ENCODE measurements around the gene SPTSSA. TPM values are rescaled to one million over a fixed set of nuclear protein-coding genes. Genes with fewer than 3 reads are reported as not detected.
A peak's percentile ranks its signal among the peaks of the same experiment; 100 is the strongest.
"Not testable (repeated sequence)": the region's sequence is repeated elsewhere in the genome, so short reads cannot be mapped to it uniquely, and the experiment has no call there.

The SPTSSA gene
- total RNA-seq (2014; rRNA removed; shearing (Covaris generic)) = 28.6 and 32.9 TPM in 2 replicates

GRCh38 chr14:34462132-34462893, at the start of gene SPTSSA:
TSS of gene SPTSSA (minus strand) at chr14:34462240. CDS start at chr14:34462207, 33 bp downstream.
- peak; percentile 86 for DNase-seq (ENCODE audit: low read depth)

DNA sequence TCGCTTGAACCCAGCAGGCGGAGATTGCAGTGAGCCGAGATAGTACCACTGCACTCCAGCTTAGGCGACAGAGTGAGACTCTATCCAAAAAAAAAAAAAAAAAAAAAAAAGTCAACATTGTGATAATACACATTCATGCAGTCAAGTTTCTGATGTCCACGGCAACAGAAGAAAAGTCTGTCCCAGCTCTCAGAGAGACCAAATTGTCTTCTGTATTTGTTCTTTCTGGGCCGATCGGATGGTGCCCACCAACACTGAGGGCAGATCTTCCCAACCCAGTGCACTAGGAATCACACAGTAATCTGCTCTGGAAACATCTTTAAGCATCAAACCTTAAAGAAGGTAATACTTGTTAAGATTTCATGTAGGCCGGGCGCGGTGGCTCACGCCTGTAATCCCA, 45.8 kb upstream of the SPTSSA start:
- DNase-seq (ENCODE audit: low read depth) = no peak

DNA sequence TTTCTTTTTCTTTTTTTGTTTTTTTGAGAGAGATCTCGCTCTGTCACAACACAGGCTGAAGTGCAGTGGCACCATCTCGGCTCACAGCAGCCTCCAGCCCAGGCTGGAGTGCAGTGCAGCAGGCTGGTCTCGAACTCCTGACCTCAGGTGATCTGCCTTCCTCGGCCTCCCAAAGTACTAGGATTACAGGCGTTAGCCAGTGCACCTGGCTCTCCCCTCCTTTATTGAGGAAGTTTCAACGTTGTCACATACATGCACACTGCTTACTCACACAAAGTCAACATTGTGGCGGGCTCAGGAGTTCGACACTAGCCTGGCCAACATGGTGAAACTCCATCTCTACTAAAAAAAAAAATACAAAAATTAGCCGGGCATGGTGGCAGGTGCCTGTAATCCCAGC, 45.4 kb upstream of the SPTSSA start:
- no peak for DNase-seq (ENCODE audit: low read depth)

- not testable (repeated sequence) for DNase-seq (ENCODE audit: low read depth)
These were observed 43.1 kb upstream of the SPTSSA start for GRCh38 chr14:34505124-34505491.

- not testable (repeated sequence) for DNase-seq (ENCODE audit: low read depth)
These were observed 42.0 kb upstream of the SPTSSA start for GRCh38 chr14:34504027-34504426.

GRCh38 chr14:34502545-34503225, 40.6 kb upstream of the SPTSSA start:
- DNase-seq (ENCODE audit: low read depth) = no peak

DNA sequence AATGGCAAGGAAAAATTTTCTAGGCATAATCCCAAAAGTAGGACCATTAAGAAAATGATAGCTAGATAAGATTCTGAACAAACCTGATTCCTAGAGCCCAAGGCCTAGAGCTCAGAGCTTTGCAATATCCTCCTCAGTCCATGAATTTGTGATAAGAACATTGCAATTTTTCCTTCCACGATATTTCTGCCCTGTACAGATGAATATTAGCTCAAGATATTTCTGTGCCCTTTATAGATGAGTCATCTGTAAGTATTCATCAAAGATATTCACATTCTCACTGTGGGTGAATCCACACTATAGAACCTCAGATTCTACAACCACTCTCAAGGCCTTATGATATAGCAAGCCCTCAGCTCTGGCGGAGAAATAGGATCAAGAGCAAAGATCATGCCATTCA, 40.0 kb upstream of the SPTSSA start:
- no peak for DNase-seq (ENCODE audit: low read depth)

DNA sequence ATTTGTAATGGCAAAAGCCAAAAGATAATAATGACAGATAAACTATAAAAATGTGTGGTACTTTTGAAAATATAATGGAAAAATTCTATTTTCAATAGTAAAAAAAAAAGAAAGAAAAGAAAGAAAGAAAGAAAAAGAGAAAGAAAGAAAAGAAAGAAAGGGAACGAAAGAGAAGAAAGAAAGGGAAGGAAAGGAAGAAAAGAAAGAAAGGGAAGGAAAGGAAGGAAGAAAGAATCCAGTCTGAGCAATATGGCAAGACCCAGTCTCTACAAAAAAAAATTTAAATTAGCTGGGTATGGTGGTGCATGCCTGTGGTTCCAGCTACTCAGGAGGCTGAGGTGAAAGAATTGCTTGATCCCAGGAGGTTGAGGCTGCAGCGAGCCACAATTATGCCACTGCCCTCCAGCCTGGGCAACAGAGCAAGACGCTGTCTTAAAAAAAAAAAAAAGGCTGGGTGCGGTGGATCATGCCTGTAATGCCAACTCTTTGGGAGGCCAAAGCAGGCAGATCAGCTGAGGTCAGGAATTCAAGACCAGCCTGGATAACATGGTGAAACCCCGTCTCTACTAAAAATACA, 39.1 kb upstream of the SPTSSA start:
- peak; percentile 36 for DNase-seq (ENCODE audit: low read depth)

GRCh38 chr14:34498684-34499412, 36.8 kb upstream of the SPTSSA start:
- DNase-seq (ENCODE audit: low read depth) = peak; percentile 61

- DNase-seq (ENCODE audit: low read depth) = peak; percentile 98
These were observed 34.9 kb upstream of the SPTSSA start for GRCh38 chr14:34496679-34497513.

- no peak for DNase-seq (ENCODE audit: low read depth)
These were observed 34.1 kb upstream of the SPTSSA start for GRCh38 chr14:34496007-34496678.

- no peak for DNase-seq (ENCODE audit: low read depth)
These were observed 27.3 kb upstream of the SPTSSA start for GRCh38 chr14:34489324-34489723.

GRCh38 chr14:34488528-34488927, 26.5 kb upstream of the SPTSSA start:
- DNase-seq (ENCODE audit: low read depth) = no peak

DNA sequence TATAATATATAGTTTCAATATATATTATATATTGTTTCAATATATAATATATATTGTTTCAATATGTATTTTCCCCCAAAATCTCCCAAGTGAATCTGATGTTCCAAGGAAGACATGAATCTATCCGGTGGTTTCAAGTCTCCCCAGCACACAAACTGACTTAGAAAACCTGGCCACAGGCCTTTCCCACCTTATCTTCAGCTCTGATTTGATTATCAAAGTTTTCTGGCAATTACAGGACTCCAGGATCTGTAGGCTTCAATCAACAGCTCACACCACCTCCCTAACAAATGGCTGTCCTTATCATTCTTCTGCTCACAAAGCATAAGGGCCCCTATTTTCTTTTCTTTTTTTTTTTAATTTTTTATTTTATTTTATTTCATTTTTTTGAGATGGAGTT, 22.7 kb upstream of the SPTSSA start:
- DNase-seq (ENCODE audit: low read depth) = no peak

DNA sequence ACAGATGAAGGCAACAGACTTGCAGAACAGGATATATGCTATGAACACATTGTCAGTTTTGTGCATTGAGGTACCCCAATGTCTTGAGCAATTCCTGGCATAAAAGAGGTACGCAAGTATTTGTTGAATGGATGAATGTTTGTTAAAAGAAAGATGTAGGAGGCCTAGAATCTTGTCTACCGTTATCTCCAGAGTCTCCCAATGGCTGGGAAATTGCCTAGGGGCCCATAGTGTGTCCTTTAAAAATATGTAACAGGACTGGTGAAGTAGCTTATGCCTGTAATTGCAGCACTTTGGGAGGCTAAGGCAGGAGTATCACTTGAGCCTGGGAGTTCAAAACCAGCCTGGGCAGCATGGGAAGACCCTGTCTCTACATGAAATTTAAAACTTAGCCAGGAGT, 20.4 kb upstream of the SPTSSA start:
- no peak for DNase-seq (ENCODE audit: low read depth)

GRCh38 chr14:34479694-34480093, 17.7 kb upstream of the SPTSSA start:
- DNase-seq (ENCODE audit: low read depth) = no peak

DNA sequence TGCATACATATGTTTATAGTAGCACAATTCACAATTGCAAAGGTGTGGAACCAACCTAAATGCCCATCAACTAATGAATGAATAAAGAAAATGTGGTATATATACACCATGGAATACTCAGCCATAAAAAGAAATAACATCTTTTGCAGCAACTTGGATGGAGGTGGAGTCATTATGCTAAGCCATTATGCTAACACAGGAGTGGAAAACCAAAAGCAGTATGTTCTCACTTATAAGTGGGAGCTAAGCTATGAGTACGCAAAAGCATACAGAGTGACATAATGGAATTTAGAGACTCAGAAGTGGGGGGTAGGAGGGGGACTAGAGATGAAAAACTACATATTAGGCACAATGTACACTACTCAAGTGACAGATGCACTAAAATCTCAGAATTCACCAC, 16.2 kb upstream of the SPTSSA start:
- no peak for DNase-seq (ENCODE audit: low read depth)

- not testable (repeated sequence) for DNase-seq (ENCODE audit: low read depth)
These were observed 14.0 kb upstream of the SPTSSA start for GRCh38 chr14:34476036-34476435.

DNA sequence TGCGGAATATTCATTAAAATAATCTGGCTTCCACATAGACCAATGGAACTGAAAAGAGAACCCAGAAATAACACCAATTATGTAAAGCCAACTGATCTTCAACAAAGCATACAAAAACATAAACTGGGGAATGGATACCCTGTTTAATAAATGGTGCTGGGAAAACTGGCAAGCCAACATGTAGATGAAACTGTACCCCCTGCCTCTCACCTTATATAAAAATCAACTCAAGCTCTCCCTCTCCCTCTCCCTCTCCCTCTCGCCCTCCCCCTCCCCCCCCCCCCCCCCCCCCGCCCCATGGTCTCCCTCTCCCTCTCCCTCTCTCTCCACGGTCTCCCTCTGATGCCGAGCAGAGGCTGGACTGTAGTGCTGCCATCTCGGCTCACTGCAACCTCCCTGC, 13.1 kb upstream of the SPTSSA start:
- DNase-seq (ENCODE audit: low read depth) = no peak

DNA sequence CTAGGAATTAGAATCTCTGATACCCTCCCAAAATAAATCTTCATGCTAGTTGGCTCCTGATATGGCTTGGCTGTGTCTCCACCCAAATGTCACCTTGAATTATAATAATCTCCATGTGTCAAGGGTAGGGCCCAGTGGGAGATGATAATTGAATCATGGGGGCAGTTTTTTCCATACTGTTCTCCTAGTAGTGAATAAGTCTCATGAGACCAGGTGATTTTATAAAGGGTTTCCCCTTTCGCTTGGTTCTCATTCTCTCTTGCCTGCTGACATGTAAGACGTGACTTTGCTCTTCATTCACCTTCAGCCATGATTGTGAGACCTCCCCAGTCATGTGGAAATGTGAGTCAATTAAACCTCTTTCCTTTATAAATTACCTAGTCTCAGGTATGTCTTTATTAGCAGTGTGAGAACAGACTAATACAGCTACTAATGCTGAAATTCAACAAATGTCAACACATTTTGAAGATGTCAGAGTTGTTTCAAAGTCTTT, 12.2 kb upstream of the SPTSSA start:
- DNase-seq (ENCODE audit: low read depth) = no peak

All from M059J (cell line).